GM12864 (cell line): Measurements from ENCODE around the gene SLC44A4.
"Not testable (repeated sequence)": the region's sequence is repeated elsewhere in the genome, so short reads cannot be mapped to it uniquely, and the experiment has no call there.

Source experiments
- DNase-seq: peaks from one replicate; pipeline ENCODE4 v3.0.0-alpha.2; 2011; ENCODE audit warnings: low read depth
- H3K4me3 ChIP-seq: 2 replicates; pipeline ENCODE4 v1.5.1; 2011; ENCODE audit warnings: mild to moderate bottlenecking, low read depth, low read length, control low read depth
- TF ChIP-seq, protein P1 (sequence below): IDR thresholded peaks from 2 replicates; pipeline ENCODE4 v1.5.1; 2011; ENCODE audit warnings: low read depth, mild to moderate bottlenecking, moderate library complexity, low read length, control low read depth, inconsistent platforms; ENCODE audit errors: missing control alignments

The SLC44A4 gene

DNA sequence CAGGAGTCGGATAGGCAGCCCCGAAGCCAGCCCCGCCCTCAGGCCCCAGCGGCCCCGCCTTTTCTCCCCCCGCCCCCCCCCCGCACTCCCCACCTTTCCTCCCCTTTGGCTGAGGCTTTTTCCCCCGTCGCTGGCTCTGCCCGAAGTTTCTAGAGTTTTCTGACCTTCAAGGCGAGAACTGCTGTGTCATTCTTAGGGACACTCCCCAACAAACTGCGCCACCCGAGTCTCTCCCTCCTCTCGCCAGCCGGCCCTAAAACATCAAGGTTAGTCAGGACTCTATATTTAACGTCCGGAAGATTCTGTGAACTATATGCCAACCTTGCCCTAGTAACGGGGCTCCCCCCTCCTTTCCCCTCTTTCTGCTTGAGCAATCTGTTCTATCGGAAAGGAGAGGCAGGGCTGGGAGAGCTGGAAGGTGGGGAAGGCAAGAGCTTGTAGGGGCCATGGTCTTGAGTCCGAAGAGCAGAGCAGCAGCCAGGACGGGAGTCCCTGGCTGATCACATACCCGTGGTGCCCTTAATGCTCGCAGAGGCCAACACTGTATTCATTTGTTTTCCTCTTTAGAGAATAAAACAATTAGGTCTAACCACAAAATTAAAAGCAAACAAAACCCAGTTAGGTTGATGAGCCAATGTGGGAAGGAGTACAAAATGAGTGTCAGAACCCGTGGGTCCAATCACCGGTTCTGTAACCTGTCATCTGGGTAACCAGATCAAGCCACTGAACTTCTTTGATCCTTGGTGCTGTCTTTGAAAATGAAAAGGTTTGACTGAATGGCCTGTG is 56.6 kb downstream of the SLC44A4 start:
- TF ChIP-seq, protein P1, sequence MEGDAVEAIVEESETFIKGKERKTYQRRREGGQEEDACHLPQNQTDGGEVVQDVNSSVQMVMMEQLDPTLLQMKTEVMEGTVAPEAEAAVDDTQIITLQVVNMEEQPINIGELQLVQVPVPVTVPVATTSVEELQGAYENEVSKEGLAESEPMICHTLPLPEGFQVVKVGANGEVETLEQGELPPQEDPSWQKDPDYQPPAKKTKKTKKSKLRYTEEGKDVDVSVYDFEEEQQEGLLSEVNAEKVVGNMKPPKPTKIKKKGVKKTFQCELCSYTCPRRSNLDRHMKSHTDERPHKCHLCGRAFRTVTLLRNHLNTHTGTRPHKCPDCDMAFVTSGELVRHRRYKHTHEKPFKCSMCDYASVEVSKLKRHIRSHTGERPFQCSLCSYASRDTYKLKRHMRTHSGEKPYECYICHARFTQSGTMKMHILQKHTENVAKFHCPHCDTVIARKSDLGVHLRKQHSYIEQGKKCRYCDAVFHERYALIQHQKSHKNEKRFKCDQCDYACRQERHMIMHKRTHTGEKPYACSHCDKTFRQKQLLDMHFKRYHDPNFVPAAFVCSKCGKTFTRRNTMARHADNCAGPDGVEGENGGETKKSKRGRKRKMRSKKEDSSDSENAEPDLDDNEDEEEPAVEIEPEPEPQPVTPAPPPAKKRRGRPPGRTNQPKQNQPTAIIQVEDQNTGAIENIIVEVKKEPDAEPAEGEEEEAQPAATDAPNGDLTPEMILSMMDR: no peak
- H3K4me3 ChIP-seq: peak overlapping the region; percentile 67
- DNase-seq: no peak

DNA sequence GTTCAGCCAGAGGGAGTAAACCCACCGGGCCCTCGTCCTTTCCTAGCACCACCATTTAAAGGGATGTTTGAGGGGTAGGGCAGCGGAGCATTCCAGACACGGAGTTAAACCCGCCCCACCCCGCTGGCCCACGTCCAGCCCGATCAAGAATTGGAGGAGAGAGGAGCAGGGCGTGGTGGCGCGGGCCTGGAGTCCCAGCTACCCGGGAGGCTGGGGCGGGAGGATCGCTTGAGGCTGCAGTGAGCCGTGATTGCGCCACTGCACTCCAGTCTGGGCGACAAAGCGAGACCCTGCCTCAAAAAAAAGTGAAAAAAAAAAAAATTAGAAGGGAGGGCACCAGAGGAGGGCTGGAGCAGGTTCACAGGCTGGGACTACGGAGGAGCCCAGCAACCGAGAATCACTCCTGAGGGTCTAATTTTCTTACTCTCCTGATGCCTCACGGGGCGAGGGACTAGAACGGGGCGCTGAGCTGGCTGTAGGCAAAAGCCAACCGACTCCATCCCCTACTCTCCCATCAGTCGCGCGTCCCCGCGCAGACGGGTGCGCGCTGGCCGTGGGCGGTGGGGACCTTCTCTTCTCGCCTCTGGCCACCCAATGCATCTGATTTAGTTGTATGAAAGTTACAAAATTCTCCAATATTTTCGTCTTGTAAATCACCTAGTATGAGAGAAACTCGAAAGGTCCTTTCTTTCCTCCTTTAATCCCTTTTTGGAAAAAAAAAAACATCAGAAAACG is 57.3 kb downstream of the SLC44A4 start:
- no peak for DNase-seq
- peak overlapping the region; percentile 56 for H3K4me3 ChIP-seq
- TF ChIP-seq, protein P1: no peak

DNA sequence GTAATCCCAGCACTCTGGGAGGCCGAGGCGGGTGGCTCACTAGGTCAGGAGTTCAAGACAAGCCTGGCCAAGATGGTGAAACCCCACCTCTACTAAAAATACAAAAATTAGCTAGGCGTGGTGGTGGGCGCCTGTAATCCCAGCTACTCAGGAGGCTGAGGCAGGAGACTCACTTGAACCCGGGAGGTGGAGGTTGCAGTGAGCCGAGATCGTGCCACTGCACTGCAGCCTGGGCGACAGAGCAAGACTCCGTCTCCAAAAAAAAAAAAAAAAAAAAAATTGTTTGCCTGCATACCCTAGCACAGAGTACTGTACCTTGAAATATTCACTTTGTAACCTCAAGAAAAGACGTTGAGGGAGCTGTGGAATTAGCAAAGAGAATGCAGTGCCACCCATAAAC is 58.4 kb downstream of the SLC44A4 start:
- not testable (repeated sequence) for H3K4me3 ChIP-seq, DNase-seq

DNA sequence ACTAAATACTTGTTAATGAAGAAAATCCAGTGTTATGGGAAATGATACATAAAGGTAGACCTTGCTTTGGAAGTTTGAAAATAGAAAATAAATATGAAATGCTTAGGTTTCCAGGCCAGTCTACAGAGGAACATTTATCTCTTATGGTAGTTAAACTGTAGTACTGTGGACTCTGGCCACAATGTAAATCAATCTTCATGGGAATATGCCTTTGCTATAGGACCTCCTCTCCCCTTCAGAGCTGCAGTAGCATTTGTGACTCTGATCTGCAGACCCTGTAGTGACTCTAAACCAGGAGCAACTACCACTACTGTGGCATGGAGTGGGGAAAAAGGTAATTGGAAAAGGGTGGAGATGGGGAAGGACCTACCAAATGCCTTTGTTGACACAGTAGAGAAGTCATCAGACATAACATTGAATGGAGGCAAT is 58.9 kb downstream of the SLC44A4 start:
- no peak for DNase-seq
- H3K4me3 ChIP-seq: no peak overlapping the region
- TF ChIP-seq, protein P1: no peak

DNA sequence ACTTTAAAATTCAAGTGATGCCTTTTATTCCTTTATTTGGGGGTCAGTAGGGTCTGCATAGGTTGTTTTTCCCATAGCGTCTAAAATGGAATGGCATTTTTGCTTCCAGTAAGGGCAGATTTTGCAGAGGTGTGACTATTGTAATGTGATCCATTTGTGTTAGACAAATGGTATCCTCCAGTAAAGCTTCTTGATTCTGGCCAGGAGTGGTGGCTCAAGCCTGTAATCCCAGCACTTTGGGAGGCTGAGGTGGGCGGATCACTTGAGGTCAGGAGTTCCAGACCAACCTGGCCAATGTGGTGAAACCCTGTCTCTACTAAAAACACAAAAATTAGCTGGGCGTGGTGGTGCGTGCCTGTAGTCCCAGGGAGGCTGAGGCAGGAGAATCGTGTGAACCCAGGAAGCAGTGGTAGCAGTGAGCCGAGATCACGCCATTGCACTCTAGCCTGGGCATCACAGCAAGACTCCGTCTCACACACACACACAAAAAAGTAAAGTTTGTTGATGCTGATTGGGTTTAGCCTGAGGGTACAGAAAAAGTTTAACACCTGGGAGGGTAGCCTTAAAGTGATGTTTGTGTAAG is 60.8 kb downstream of the SLC44A4 start:
- not testable (repeated sequence) for DNase-seq, H3K4me3 ChIP-seq

DNA sequence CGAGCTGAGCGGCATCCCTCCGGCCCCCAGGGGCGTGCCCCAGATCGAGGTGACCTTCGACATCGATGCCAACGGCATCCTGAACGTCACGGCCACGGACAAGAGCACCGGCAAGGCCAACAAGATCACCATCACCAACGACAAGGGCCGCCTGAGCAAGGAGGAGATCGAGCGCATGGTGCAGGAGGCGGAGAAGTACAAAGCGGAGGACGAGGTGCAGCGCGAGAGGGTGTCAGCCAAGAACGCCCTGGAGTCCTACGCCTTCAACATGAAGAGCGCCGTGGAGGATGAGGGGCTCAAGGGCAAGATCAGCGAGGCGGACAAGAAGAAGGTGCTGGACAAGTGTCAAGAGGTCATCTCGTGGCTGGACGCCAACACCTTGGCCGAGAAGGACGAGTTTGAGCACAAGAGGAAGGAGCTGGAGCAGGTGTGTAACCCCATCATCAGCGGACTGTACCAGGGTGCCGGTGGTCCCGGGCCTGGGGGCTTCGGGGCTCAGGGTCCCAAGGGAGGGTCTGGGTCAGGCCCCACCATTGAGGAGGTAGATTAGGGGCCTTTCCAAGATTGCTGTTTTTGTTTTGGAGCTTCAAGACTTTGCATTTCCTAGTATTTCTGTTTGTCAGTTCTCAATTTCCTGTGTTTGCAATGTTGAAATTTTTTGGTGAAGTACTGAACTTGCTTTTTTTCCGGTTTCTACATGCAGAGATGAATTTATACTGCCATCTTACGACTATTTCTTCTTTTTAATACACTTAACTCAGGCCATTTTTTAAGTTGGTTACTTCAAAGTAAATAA is 61.5 kb downstream of the SLC44A4 start:
- DNase-seq: not testable (repeated sequence)
- H3K4me3 ChIP-seq: 0 out of 2 replicates have a peak overlapping the region, but pooled peaks have one; percentile 6

DNA sequence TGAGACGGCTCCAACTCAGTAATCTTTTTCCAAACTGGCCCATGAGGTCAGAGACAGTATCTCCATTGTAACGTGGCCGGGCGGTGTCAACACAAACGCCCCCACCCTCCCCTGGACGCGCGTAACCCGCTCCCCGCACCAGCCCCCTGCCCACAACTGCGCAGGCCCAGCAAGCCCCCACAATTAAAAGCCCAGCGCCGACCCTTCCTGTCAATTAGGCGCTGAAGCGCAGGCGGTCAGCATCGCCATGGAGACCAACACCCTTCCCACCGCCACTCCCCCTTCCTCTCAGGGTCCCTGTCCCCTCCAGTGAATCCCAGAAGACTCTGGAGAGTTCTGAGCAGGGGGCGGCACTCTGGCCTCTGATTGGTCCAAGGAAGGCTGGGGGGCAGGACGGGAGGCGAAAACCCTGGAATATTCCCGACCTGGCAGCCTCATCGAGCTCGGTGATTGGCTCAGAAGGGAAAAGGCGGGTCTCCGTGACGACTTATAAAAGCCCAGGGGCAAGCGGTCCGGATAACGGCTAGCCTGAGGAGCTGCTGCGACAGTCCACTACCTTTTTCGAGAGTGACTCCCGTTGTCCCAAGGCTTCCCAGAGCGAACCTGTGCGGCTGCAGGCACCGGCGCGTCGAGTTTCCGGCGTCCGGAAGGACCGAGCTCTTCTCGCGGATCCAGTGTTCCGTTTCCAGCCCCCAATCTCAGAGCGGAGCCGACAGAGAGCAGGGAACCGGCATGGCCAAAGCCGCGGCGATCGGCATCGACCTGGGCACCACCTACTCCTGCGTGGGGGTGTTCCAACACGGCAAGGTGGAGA is 63.6 kb downstream of the SLC44A4 start, which contains the start of the genes HSPA1A and HSPA1L:
TSS of gene HSPA1A (plus strand) at position 519 of the 814 bp plus-strand sequence. CDS start at position 733, 214 bp downstream.
TSS of gene HSPA1L (minus strand) at position 259 of the 814 bp plus-strand sequence. CDS start 3,311 bp downstream, outside the sequence.
- peak within 1 kb of the TSS; percentile 72 for H3K4me3 ChIP-seq
- TF ChIP-seq, protein P1: no peak
- DNase-seq: no peak
